LNCaP clone FGC (cell line): Measurements from ENCODE around the gene C22orf15.
A peak's percentile ranks its signal among the peaks of the same experiment; 100 is the strongest.
"Not testable (repeated sequence)": the region's sequence is repeated elsewhere in the genome, so short reads cannot be mapped to it uniquely, and the experiment has no call there.

Experiments used
- DNase-seq: peaks from one replicate; pipeline ENCODE4 v3.0.0-alpha.2; 2011; ENCODE audit warnings: low read depth
- H3K4me3 ChIP-seq: 2 replicates; pipeline ENCODE4 v1.5.1; 2011; ENCODE audit warnings: mild to moderate bottlenecking, low read depth, low read length, control low read depth
- CTCF ChIP-seq: IDR thresholded peaks from 2 replicates; pipeline ENCODE4 v1.5.1; 2012; ENCODE audit warnings: mild to moderate bottlenecking; ENCODE audit not compliant: control insufficient read depth, insufficient read depth; ENCODE audit errors: extremely low read depth

The C22orf15 gene

GRCh38 chr22:23718371-23719165, 44.2 kb upstream of the C22orf15 start:
- no peak for TF ChIP-seq CTCF
- no peak overlapping the region for H3K4me3 ChIP-seq
- peak; percentile 4 for DNase-seq

- no peak for TF ChIP-seq CTCF
- no peak overlapping the region for H3K4me3 ChIP-seq
- DNase-seq = no peak
Observed at GRCh38 chr22:23720855-23721254, 41.9 kb upstream of the C22orf15 start.

GRCh38 chr22:23722160-23722559, 40.6 kb upstream of the C22orf15 start:
- no peak for DNase-seq
- no peak overlapping the region for H3K4me3 ChIP-seq
- no peak for TF ChIP-seq CTCF

- no peak overlapping the region for H3K4me3 ChIP-seq
- no peak for TF ChIP-seq CTCF
- DNase-seq = no peak
Observed at GRCh38 chr22:23722724-23723123, 40.1 kb upstream of the C22orf15 start.

GRCh38 chr22:23728108-23728507, 34.7 kb upstream of the C22orf15 start:
- not testable (repeated sequence) for H3K4me3 ChIP-seq, DNase-seq

- no peak for DNase-seq
- no peak for TF ChIP-seq CTCF
- no peak overlapping the region for H3K4me3 ChIP-seq
Observed at GRCh38 chr22:23737696-23738095, 25.1 kb upstream of the C22orf15 start.

GRCh38 chr22:23742505-23743264, 20.1 kb upstream of the C22orf15 start:
- DNase-seq = no peak
- TF ChIP-seq CTCF = no peak
- no peak overlapping the region for H3K4me3 ChIP-seq
